ENCODE measurements around the gene CCDC7. TPM values are rescaled to one million over a fixed set of nuclear protein-coding genes. Genes with fewer than 3 reads are reported as not detected.

Gene CCDC7
- total RNA-seq, 4 donors from 2014 or later: 4.6 to 12.9 (median 5.9) TPM

GRCh38 chr10:32888161-32888927 lies 442.4 kb downstream of the CCDC7 start:
- H3K4me3 ChIP-seq: no peak overlapping the region
- TF ChIP-seq POLR2A (IDR thresholded peaks at IDR 0.05) (no peak), CTCF (IDR thresholded peaks at IDR 0.05 in 4 of 5, conservative IDR thresholded peaks at IDR 0.05 in 1 of 5) (no peak)
- no peaks in the 10 kb centered on the region for H3K27me3 ChIP-seq
- H3K27ac ChIP-seq: no peak overlapping the region
- no peak for ATAC-seq
- DNase-seq: no peak
- H3K9me3 ChIP-seq: no peaks in the 10 kb centered on the region
- intact Hi-C loops (cut with DNase I; ENCODE audit: low total_unique reads): no loop called here
- in situ Hi-C loops (cut with MboI; ENCODE audit: low sequenced_read_pairs in 4 of 4): no loop called here
- H3K36me3 ChIP-seq: no peaks in the 10 kb centered on the region
- H3K4me1 ChIP-seq: no peaks in the 10 kb centered on the region

GRCh38 chr10:32889631-32890212 lies 443.8 kb downstream of the CCDC7 start:
- in situ Hi-C loops (cut with MboI; ENCODE audit: low sequenced_read_pairs in 4 of 4) (no loop called here), intact Hi-C loops (cut with DNase I; ENCODE audit: low total_unique reads) (no loop called here)
- no peaks in the 10 kb centered on the region for H3K27me3 ChIP-seq
- TF ChIP-seq POLR2A (IDR thresholded peaks at IDR 0.05): no peak
- no peak for TF ChIP-seq CTCF (IDR thresholded peaks at IDR 0.05 in 4 of 5, conservative IDR thresholded peaks at IDR 0.05 in 1 of 5)
- no peak for ATAC-seq
- no peaks in the 10 kb centered on the region for H3K9me3 ChIP-seq
- DNase-seq: no peak
- no peaks in the 10 kb centered on the region for H3K4me1 ChIP-seq
- no peak overlapping the region for H3K27ac ChIP-seq
- no peaks in the 10 kb centered on the region for H3K36me3 ChIP-seq
- H3K4me3 ChIP-seq: no peak overlapping the region

- H3K4me1 ChIP-seq: no peaks in the 10 kb centered on the region
- no peaks in the 10 kb centered on the region for H3K9me3 ChIP-seq
- H3K36me3 ChIP-seq: no peaks in the 10 kb centered on the region
- no peak for TF ChIP-seq CTCF (IDR thresholded peaks at IDR 0.05 in 4 of 5, conservative IDR thresholded peaks at IDR 0.05 in 1 of 5)
- TF ChIP-seq POLR2A (IDR thresholded peaks at IDR 0.05): no peak
- H3K4me3 ChIP-seq: no peak overlapping the region
- H3K27me3 ChIP-seq: no peaks in the 10 kb centered on the region
- DNase-seq: no peak
- ATAC-seq: no peak
- in situ Hi-C loops (cut with MboI; ENCODE audit: low sequenced_read_pairs in 4 of 4) (no loop called here), intact Hi-C loops (cut with DNase I; ENCODE audit: low total_unique reads) (no loop called here)
- H3K27ac ChIP-seq: no peak overlapping the region
These were observed 444.5 kb downstream of the CCDC7 start for GRCh38 chr10:32890444-32890843.

GRCh38 chr10:32891261-32891660 lies 445.3 kb downstream of the CCDC7 start:
- TF ChIP-seq POLR2A (IDR thresholded peaks at IDR 0.05) (no peak), CTCF (IDR thresholded peaks at IDR 0.05 in 4 of 5, conservative IDR thresholded peaks at IDR 0.05 in 1 of 5) (no peak)
- ATAC-seq: no peak
- in situ Hi-C loops (cut with MboI; ENCODE audit: low sequenced_read_pairs in 4 of 4): no loop called here

More at GRCh38 chr10:32891261-32891660, 445.3 kb downstream of the CCDC7 start:
- Histone ChIP-seq H3K9me3 (no peaks in the 10 kb centered on the region), H3K36me3 (peaks cover 0 to under 1% of the 10 kb centered on the region in 2 donors), H3K27me3 (no peaks in the 10 kb centered on the region), H3K27ac (no peak overlapping the region), H3K4me1 (no peaks in the 10 kb centered on the region), H3K4me3 (no peak overlapping the region)
- intact Hi-C loops (cut with DNase I; ENCODE audit: low total_unique reads): no loop called here
- no peak for DNase-seq
